Panc1 (cell line): ENCODE data around the gene FARP2. TPM values are rescaled to one million over a fixed set of nuclear protein-coding genes. Genes with fewer than 3 reads are reported as not detected.
"Not testable (repeated sequence)": the region's sequence is repeated elsewhere in the genome, so short reads cannot be mapped to it uniquely, and the experiment has no call there.

ENCODE experiments used
- ATAC-seq: fragments of 200-7000 bp; cut with Tn5 transposase; 2 replicates; pipeline ENCODE4 v1.9.1; 2020; ENCODE audit warnings: mild to moderate bottlenecking, moderate library complexity
- BruUV-seq: library from RNA; stranded (reverse); fragments of 400-500 nt; replicated peaks from 2 replicates; lab custom pipeline; 2021; lab: Mats Ljungman, UMichigan
- CTCF ChIA-PET: fragments of 300-600 bp; sonication (Branson Sonifier 250); formaldehyde crosslinking; loops from one replicate; lab custom pipeline; 2022; ENCODE audit warnings: antibody characterized with exemption; lab: Charles Lee
- POLR2A ChIA-PET: fragments of 300-600 bp; sonication (Branson Sonifier 250); formaldehyde crosslinking; loops from one replicate; lab custom pipeline; 2022; ENCODE audit warnings: antibody characterized with exemption; lab: Charles Lee
- DNase-seq: peaks from one replicate; pipeline ENCODE4 v3.0.0-alpha.2; 2010; ENCODE audit warnings: low read depth, low spot score
- H3K27ac ChIP-seq: 2 replicates; pipeline ENCODE4 v1.5.1; 2011; ENCODE audit warnings: mild to moderate bottlenecking, low read length, inconsistent platforms
- H3K27me3 ChIP-seq: fragments of 200-500 bp; sonication (Bioruptor generic); 2 replicates; pipeline ENCODE4 v1.6.0; 2014; ENCODE audit warnings: low read length, inconsistent platforms; ENCODE audit not compliant: control insufficient read depth, insufficient read depth
- H3K36me3 ChIP-seq: fragments of 200-500 bp; sonication (Bioruptor generic); 2 replicates; pipeline ENCODE4 v1.5.1; 2014; ENCODE audit warnings: inconsistent platforms, mild to moderate bottlenecking, low read length, moderate library complexity; ENCODE audit not compliant: control insufficient read depth, insufficient read depth
- H3K4me1 ChIP-seq: 2 replicates; pipeline ENCODE4 v1.5.1; 2011; ENCODE audit warnings: inconsistent platforms, mild to moderate bottlenecking, low read length, moderate library complexity; ENCODE audit not compliant: control insufficient read depth, insufficient read depth
- H3K4me3 ChIP-seq, 2 experiments: 2 replicates each; pipeline ENCODE4 v1.5.1; 2011 to 2012; ENCODE audit warnings: low read depth in 2 of 2, low read length in 2 of 2, mild to moderate bottlenecking in 2 of 2, inconsistent platforms in 1 of 2, moderate library complexity in 1 of 2
- H3K9me3 ChIP-seq: fragments of 200-500 bp; sonication (Bioruptor generic); 2 replicates; pipeline ENCODE4 v1.5.1; 2014; ENCODE audit warnings: low read depth, mild to moderate bottlenecking, inconsistent platforms, low read length, moderate library complexity; ENCODE audit not compliant: control insufficient read depth, insufficient read depth
- POLR2AphosphoS5 ChIP-seq: IDR thresholded peaks from 2 replicates; pipeline ENCODE4 v1.6.1; 2012; ENCODE audit warnings: mild to moderate bottlenecking, low read depth, low read length, moderate library complexity
- SIN3A ChIP-seq: IDR thresholded peaks from 2 replicates; pipeline ENCODE4 v1.6.1; 2012; ENCODE audit warnings: low read depth, mild to moderate bottlenecking, low read length, moderate library complexity, borderline replicate concordance; ENCODE audit not compliant: insufficient read depth
- TCF7L2 ChIP-seq: IDR thresholded peaks from 2 replicates; pipeline ENCODE4 v1.6.1; 2011; ENCODE audit warnings: mild to moderate bottlenecking, low read depth, low read length, inconsistent platforms
- in situ Hi-C: cut with HindIII; loops from 2 replicates; pipeline ENCODE4 v1.10.0; 2016; ENCODE audit warnings: low sequenced_read_pairs, low pct_unique_long_range_greater_than_20kb
- intact Hi-C: fragments of 100-400 bp; cut with micrococcal nuclease; formaldehyde crosslinking; loops from one replicate; pipeline ENCODE4 v1.10.0; 2022; ENCODE audit not compliant: unreplicated experiment
- total RNA-seq: library from RNA; stranded (reverse); gene quantifications from one replicate; pipeline ENCODE4 v1.2.1, GENCODE V29; 2021; ENCODE audit not compliant: unreplicated experiment
- TF ChIP-seq, protein P1 (sequence below), 2 experiments: IDR thresholded peaks; 2 replicates each; pipeline ENCODE4 v1.6.1; 2011 to 2012; ENCODE audit warnings: low read depth in 2 of 2, control low read depth in 1 of 2, low read length in 1 of 2, mild to moderate bottlenecking in 1 of 2, moderate library complexity in 1 of 2; ENCODE audit not compliant: insufficient read depth in 1 of 2
- TF ChIP-seq, protein P2 (sequence below): fragments of 450-650 bp; IDR thresholded peaks from 2 replicates; pipeline ENCODE4 v1.5.1; 2017; ENCODE audit warnings: mild to moderate bottlenecking

The FARP2 gene
- total RNA-seq, 1 experiment from 2014 or later = 80.3 TPM

DNA sequence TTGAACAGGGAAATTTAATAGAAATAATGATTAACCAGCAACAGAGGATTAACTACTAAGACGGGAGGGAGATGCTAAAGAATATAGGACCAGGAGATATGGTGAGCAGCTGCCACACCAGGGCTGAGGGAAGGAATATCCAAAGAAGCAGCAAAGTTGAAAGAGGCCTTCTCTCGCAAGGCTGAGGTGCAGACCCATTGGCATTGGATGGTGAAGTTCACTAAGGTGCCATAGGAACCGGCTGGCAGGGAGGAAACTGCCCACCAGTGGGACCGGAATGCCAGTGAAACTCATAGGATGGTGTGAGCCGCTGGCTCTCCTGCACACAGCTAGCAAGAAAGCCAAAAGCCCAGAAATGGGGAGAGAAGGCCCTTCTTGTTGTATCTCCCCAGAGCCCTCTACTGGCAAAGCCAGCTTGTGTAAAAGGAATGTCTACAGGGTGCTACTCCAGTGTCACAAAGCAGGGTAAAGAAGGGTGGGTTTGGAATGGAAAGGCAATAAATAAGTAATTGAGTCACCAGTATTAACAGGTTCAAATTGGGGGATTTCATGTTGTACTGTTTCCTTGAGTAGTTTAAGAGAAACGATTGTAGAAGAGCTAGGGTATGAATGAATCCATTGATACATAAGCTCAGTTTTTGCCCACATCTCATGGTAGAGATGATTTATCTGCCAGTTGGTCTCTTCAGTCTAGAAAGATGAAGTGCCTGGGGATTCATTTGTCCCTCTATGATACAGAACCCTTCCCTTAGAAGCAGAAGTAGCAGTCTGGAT is 36.0 kb downstream of the FARP2 start:
- intact Hi-C loops = no loop called here
- ChIA-PET CTCF (no interaction called here), POLR2A (interaction anchor here (0.6 kb wide), 1 partner anchor 34 kb away, joined by 4 read pairs; no protein-coding TSS in a partner anchor)
- no peaks in the 10 kb centered on the region for H3K36me3 ChIP-seq
- no TSS peak for BruUV-seq
- H3K27ac ChIP-seq = no peak overlapping the region
- in situ Hi-C loops = no loop called here
- H3K4me3 ChIP-seq = no peak overlapping the region
- TF ChIP-seq POLR2AphosphoS5 = no peak
- no peak for TF ChIP-seq SIN3A
- TF ChIP-seq TCF7L2 = no peak
- TF ChIP-seq, protein P1, sequence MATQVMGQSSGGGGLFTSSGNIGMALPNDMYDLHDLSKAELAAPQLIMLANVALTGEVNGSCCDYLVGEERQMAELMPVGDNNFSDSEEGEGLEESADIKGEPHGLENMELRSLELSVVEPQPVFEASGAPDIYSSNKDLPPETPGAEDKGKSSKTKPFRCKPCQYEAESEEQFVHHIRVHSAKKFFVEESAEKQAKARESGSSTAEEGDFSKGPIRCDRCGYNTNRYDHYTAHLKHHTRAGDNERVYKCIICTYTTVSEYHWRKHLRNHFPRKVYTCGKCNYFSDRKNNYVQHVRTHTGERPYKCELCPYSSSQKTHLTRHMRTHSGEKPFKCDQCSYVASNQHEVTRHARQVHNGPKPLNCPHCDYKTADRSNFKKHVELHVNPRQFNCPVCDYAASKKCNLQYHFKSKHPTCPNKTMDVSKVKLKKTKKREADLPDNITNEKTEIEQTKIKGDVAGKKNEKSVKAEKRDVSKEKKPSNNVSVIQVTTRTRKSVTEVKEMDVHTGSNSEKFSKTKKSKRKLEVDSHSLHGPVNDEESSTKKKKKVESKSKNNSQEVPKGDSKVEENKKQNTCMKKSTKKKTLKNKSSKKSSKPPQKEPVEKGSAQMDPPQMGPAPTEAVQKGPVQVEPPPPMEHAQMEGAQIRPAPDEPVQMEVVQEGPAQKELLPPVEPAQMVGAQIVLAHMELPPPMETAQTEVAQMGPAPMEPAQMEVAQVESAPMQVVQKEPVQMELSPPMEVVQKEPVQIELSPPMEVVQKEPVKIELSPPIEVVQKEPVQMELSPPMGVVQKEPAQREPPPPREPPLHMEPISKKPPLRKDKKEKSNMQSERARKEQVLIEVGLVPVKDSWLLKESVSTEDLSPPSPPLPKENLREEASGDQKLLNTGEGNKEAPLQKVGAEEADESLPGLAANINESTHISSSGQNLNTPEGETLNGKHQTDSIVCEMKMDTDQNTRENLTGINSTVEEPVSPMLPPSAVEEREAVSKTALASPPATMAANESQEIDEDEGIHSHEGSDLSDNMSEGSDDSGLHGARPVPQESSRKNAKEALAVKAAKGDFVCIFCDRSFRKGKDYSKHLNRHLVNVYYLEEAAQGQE (IDR thresholded peaks at IDR 0.05; ENCODE audit: insufficient read depth in 1 of 2, low read depth in 2 of 2, low read length in 1 of 2) = no peak
- TF ChIP-seq, protein P2, sequence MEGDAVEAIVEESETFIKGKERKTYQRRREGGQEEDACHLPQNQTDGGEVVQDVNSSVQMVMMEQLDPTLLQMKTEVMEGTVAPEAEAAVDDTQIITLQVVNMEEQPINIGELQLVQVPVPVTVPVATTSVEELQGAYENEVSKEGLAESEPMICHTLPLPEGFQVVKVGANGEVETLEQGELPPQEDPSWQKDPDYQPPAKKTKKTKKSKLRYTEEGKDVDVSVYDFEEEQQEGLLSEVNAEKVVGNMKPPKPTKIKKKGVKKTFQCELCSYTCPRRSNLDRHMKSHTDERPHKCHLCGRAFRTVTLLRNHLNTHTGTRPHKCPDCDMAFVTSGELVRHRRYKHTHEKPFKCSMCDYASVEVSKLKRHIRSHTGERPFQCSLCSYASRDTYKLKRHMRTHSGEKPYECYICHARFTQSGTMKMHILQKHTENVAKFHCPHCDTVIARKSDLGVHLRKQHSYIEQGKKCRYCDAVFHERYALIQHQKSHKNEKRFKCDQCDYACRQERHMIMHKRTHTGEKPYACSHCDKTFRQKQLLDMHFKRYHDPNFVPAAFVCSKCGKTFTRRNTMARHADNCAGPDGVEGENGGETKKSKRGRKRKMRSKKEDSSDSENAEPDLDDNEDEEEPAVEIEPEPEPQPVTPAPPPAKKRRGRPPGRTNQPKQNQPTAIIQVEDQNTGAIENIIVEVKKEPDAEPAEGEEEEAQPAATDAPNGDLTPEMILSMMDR = peak; percentile 58
- no peak for DNase-seq
- H3K4me1 ChIP-seq = no peaks in the 10 kb centered on the region
- H3K27me3 ChIP-seq = no peaks in the 10 kb centered on the region
- ATAC-seq = peak; percentile 75
- H3K9me3 ChIP-seq = no peaks in the 10 kb centered on the region

DNA sequence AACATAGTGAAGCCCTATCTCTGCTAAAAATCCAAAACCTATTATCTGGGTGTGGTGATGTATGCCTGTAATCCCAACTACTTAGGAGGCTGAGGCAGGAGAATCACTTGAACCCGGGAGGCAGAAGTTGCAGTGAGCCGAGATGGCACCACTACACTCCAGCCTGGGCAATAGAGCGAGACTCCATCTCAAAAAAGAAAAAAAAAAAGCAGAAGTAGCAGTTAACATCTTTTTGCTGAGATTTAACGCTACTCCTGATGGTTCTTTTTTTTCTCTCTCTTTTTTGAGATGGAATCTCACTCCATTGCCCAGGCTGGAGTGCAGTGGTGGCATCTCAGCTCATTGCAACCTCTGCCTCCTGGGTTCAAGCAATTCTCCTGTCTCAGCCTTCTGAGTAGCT is 36.7 kb downstream of the FARP2 start:
- H3K36me3 ChIP-seq, H3K4me3 ChIP-seq, H3K27ac ChIP-seq, H3K4me1 ChIP-seq, H3K9me3 ChIP-seq, POLR2A ChIA-PET, CTCF ChIA-PET, DNase-seq, ATAC-seq, in situ Hi-C loops, H3K27me3 ChIP-seq, intact Hi-C loops, BruUV-seq: not testable (repeated sequence)

DNA sequence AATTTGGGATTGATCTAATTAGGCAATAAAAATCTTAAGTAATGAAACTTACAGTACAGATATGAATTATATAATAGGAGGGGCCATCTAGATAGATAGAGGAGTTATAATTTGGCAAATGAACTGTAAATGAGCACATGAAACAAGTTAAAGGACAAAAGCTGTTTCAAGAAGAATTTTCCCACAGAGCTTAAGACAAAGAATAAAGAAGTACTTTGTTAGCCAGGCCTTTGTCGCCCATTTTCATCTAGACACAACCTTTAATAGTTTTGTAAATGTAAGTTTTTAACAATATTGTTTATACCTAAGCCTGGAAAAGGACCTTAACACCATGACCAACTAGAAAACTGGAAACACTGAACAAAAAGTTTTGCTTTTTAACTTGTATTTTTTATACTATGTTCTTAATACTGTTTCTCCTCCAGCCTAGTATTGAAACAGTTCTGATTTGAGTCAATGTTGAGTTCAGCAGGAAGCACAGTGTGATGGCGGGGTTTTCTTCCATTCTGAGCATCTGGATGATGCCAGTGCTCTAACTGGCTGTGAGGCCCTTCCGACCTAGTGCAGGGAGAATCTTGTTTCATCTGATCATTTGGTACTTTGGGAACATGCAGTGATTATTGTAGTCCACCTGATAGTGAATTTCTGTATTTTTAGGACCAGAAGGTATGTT is 37.6 kb downstream of the FARP2 start:
- POLR2A ChIA-PET = no interaction called here
- H3K4me3 ChIP-seq = no peak overlapping the region
- TF ChIP-seq, protein P2 = no peak
- TF ChIP-seq SIN3A = no peak
- TF ChIP-seq POLR2AphosphoS5 = no peak
- no peak for TF ChIP-seq TCF7L2
- intact Hi-C loops (no loop called here), in situ Hi-C loops (no loop called here)
- no peaks in the 10 kb centered on the region for H3K9me3 ChIP-seq
- DNase-seq = no peak
- no peaks in the 10 kb centered on the region for H3K36me3 ChIP-seq
- no TSS peak for BruUV-seq
- no peaks in the 10 kb centered on the region for H3K4me1 ChIP-seq
- CTCF ChIA-PET = no interaction called here
- no peak overlapping the region for H3K27ac ChIP-seq
- no peak for ATAC-seq
- H3K27me3 ChIP-seq = no peaks in the 10 kb centered on the region

DNA sequence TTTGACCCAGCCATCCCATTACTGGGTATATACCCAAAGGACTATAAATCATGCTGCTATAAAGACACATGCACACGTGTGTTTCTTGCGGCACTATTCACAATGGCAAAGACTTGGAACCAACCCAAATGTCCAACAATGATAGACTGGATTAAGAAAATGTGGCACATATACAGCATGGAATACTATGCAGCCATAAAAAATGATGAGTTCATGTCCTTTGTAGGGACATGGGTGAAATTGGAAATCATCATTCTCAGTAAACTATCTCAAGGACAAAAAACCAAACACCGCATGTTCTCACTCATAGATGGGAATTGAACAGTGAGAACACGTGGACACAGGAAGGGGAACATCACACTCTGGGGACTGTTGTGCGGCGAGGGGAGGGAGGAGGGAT is 40.7 kb downstream of the FARP2 start:
- POLR2A ChIA-PET, H3K36me3 ChIP-seq, in situ Hi-C loops, H3K4me1 ChIP-seq, H3K9me3 ChIP-seq, ATAC-seq, DNase-seq, CTCF ChIA-PET, intact Hi-C loops, H3K27ac ChIP-seq, BruUV-seq, H3K4me3 ChIP-seq, H3K27me3 ChIP-seq: not testable (repeated sequence)
